NCI-H748 treated with DMSO at 0.1 percent for 48 hours (cell line): ENCODE data around the gene BMP5.

Source experiments
- DNase-seq: peaks from one replicate; lab custom pipeline; 2025; lab: John Stamatoyannopoulos, UW

The BMP5 gene

GRCh38 chr6:55811074-55811473 is 64.3 kb downstream of the BMP5 start:
- DNase-seq: no peak

GRCh38 chr6:55802259-55802658 is 73.1 kb downstream of the BMP5 start:
- no peak for DNase-seq

GRCh38 chr6:55798571-55798970 is 76.8 kb downstream of the BMP5 start:
- no peak for DNase-seq

GRCh38 chr6:55794136-55794812 is 81.1 kb downstream of the BMP5 start:
- no peak for DNase-seq

- no peak for DNase-seq
Measured at GRCh38 chr6:55785273-55785672, 90.1 kb downstream of the BMP5 start.

DNA sequence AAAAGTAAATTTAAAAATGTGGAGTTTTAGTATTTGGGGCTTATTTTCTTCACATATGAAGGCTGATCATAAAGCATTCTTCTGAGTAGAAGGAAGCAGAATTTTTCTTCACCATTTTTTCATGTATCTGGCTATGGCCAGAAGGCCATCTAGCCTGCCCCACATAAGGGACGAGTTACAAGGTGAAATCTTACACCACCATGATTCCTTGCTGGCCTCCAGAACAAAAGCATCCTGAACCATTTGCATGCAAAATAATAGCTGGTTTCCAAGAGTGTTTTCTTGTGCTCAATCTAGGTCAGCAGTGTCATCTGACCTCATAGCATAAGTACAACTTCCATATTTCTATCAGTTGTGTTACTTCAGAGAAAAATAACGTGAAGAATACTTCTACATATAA is 93.1 kb downstream of the BMP5 start:
- DNase-seq: no peak

DNA sequence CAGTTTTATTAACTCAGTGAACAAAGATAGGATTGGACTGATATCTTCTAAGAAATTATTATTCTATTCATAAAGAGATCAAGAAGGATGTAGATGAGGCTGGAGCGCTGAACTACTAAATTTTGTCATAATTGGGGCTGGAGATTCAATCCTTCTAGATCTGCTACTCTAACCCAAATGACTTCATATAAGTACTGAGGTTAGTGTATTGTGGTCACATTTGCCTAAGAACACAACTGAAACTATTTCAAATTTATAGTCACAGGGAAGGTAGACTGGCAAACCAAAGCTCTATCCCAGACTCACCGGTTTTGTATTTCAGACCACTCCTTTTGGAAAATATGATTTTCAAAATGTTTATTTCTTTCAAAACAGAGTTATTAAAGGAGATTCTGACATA is 96.7 kb downstream of the BMP5 start:
- no peak for DNase-seq

DNA sequence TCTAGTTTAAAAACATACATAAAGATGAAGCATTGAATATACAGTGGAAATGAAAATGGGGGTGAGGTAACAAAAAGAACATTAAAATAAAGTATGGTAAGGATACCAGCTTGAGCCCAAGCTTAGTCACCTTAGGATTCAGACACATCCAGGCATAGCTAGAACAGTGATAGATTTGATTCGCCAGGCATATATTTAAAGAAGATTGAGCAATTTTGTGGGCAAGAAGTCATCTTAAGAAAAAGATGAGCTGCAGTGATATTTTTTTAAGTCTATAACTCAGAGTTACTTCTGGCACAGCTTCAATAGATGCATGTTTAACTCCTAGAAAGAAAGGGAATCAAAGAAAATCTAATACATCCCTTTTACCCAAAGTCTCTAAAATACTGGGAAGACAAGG is 97.9 kb downstream of the BMP5 start:
- DNase-seq: no peak

- no peak for DNase-seq
Measured at GRCh38 chr6:55776113-55776512, 99.3 kb downstream of the BMP5 start.

GRCh38 chr6:55775029-55775318 is 100.4 kb downstream of the BMP5 start:
- DNase-seq: no peak

GRCh38 chr6:55774286-55775028 is 100.9 kb downstream of the BMP5 start:
- no peak for DNase-seq

GRCh38 chr6:55773620-55774216 is 101.7 kb downstream of the BMP5 start:
- no peak for DNase-seq

DNA sequence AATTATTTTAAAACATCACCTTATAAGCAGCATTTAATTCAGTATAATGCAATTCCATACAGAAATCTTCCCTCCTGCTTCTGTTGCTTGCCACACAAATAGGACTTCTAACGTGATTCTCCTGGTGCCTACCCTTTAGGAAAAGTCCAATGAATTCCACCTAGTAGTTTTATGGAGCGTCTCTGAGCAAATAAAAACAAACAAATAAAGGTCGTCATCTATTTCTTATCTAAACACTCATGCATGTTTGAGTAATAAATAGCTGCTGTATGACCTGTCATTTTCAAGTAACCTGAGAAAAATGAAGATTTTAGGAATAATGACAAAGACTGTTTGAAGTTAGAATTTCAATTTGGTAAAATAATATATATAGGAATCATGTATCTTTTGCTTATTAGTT is 102.7 kb downstream of the BMP5 start:
- no peak for DNase-seq

DNA sequence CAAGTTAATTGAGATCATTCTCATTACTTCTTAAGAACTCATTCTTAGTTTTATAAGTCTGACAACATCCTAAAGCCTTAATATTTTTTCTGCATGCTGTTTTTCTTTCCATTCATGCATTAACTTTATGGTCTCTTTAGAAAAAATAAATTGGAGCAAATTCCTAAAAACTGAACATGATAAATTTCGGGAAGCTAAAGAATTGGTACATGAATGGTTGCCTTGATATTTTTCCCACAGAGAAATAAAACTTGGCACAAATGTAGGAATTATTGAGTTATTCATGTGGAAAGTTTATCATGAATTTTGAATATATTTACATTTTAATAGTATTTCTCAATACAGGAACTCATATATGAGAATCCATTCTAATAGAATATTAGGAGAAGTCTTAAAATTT is 115.9 kb downstream of the BMP5 start:
- DNase-seq: no peak

- no peak for DNase-seq
Measured at GRCh38 chr6:55758156-55758937, 117.0 kb downstream of the BMP5 start.

DNA sequence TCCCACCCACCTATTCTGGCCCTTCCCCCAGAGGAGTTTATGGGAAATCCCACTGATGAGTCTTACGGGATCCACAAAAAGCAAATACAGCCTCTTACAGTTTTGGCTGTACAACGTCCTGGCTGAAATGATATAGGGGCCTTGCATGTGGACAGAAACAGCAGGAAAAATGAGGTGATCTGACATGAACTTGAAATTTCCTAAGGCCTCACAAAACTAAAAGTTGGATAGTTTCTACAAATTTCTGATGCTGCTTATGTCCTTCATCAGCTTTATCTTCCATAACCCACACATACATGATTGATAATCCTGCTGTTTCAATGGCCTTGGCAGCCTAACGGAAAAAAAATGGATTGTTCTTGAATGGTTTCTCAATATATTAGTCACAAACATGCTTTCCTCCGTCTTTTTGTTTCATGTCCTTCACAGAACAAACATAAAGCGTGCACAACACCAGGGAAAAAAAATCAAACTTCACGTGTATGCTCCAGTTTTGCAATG is 118.8 kb downstream of the BMP5 start:
- no peak for DNase-seq

DNA sequence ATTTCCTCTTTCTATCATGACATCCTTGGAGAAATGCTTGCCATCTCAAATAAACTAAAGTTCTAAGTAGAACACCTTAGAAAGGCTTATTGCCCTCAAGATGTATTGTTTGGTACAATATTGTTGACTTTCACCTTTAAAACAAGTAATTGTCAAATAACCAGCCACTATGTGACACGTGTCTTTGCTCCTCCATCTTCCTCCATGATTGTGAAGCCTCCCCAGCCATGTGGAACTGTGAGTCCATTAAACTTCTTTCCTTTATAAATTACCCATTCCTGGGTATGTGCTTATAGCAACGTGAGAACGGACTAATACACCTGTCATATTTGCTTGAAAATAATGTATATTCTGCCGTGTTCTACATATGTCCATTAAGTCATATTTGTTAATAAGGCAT is 126.5 kb downstream of the BMP5 start:
- no peak for DNase-seq

DNA sequence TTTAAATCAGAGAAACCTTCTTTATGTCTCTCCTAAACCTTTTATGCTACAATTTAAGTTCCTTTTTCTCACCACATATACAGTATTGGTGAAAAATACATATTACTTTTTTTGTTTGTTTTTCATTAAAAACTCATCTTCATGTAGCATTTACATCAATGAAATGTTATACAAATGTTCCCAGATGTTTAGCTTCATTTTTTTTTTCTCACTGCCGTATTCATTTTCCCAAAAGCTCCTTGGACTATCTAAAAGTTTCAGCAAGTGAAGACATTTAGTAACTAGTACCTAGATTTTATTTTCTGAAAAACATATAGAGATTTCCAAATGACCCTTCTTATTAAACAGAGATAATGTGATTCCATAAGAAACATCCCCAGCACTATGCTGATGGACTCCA is 128.9 kb downstream of the BMP5 start:
- no peak for DNase-seq

DNA sequence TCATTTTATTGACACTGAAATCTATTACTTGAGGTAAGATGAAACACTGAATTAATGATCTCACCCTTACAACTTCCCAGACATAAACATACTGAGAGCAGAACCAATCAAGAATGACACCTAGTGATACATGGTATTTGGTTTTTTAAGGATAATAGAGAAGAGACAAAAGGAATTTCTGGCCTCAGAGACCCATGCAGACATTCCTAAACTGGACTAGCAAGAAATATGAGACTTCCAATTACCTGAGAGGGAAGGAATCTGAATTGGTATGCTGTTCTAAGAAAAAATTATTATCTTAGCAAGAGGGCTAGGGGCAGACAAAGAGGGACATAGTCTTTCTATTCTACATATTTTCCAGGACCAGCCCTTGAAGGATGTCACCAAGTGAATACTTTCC is 141.1 kb downstream of the BMP5 start:
- DNase-seq: no peak

DNA sequence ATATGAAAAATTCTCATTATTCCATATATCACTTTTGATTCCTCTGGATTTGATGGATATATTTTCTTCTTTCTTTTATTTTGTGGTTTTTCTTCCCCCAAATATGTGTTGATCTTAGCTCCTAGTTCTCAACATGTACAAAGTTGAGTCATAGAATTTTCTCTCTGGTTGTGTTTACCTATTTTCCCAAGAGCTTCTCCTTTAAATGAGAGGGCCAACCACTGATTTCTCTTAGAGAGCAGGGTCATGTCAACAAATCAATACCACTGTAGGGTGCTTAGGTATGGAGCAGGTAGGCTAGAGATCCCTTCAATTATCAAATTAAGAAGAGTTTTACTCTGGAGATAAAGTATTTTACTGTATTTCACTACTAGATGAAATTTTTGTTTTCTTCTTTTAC is 145.7 kb downstream of the BMP5 start:
- DNase-seq: no peak

- DNase-seq: no peak
Measured at GRCh38 chr6:55726144-55726543, 149.2 kb downstream of the BMP5 start.

- DNase-seq: no peak
Measured at GRCh38 chr6:55714831-55715230, 160.6 kb downstream of the BMP5 start.

DNA sequence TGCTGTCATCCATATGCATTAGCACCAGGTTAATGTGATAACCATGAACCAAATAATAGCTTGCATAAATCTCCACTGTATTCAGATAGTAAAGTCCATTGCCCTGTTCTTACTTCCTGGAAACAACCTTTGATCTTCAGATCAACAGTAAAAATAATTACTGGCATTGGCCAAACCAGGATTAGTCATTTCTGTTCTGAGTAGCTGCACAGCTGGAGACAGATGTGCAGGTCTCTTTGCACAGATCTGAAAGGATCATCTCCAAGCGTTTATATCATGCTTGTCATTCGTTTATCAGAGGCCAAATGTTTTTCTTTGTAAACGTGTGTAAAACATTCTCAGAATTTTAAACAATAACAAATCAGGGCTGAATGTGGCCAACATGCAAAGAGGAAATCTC is 162.0 kb downstream of the BMP5 start:
- DNase-seq: no peak
